Breast epithelium (tissue), 3 donors: Measurements from ENCODE around the gene CD33. TPM values are rescaled to one million over a fixed set of nuclear protein-coding genes. Genes with fewer than 3 reads are reported as not detected.

ENCODE experiments used
- total RNA-seq, 3 donors: library from RNA; depleted of rRNA; stranded (reverse); fragments of >200 nt; gene quantifications; one replicate each; pipeline ENCODE4 v1.1.0, GENCODE V29; 2016

Gene CD33
- total RNA-seq, 3 donors from 2014 or later = 2.9 to 17.1 (median 6.3) TPM

Other genes with a start within 250 kb of the CD33 start
- 100 to 1,000 TPM in 1 of 3 donors, 1 to 10 TPM in 1, not detected in 1; 7.5 to 103 TPM for gene KLK7, start 241.2 kb upstream of the CD33 start, total RNA-seq
- 10 to 100 TPM in 2 of 3 donors, not detected in 1; 13.4 to 46.2 TPM for gene KLK8, start 223.5 kb upstream of the CD33 start, total RNA-seq
- gene KLK10, start 205.4 kb upstream of the CD33 start, total RNA-seq = 10 to 100 TPM in 1 of 3 donors, 1 to 10 TPM in 1, not detected in 1; 3.3 to 13.9 TPM
- 10 to 100 TPM in 1 of 3 donors, 1 to 10 TPM in 1, not detected in 1; 5.6 to 21.1 TPM for gene KLK11, start 198.5 kb upstream of the CD33 start, total RNA-seq
- not detected for gene KLK12, start 190.1 kb upstream of the CD33 start, total RNA-seq
- not detected for gene KLK13, start 160.0 kb upstream of the CD33 start, total RNA-seq
- under 1 TPM in 1 of 3 donors, not detected in 2; 0.98 TPM for gene KLK14, start 142.2 kb upstream of the CD33 start, total RNA-seq
- 10 to 100 TPM in 1 of 3 donors, 1 to 10 TPM in 2; 5.6 to 10.1 (median 9.2) TPM for gene CTU1, start 116.7 kb upstream of the CD33 start, total RNA-seq
- gene SIGLEC9, start 100.2 kb upstream of the CD33 start, total RNA-seq = 1 to 10 TPM; 3.4 to 7.0 (median 4.3) TPM
- 1 to 10 TPM in 2 of 3 donors, under 1 TPM in 1; 0.98 to 3.2 (median 1.8) TPM for gene SIGLEC7, start 82.8 kb upstream of the CD33 start, total RNA-seq
- not detected for gene SIGLECL1, start 26.0 kb downstream of the CD33 start, total RNA-seq
- under 1 TPM in 1 of 3 donors, not detected in 2; 0.66 TPM for gene IGLON5, start 86.6 kb downstream of the CD33 start, total RNA-seq
- gene VSIG10L, start 117.1 kb downstream of the CD33 start, total RNA-seq = 1 to 10 TPM; 1.3 to 1.8 (median 1.8) TPM
- 100 to 1,000 TPM in 1 of 3 donors, 10 to 100 TPM in 2; 60.7 to 214 (median 88.5) TPM for gene ETFB, start 141.3 kb downstream of the CD33 start, total RNA-seq
- gene CLDND2, start 143.9 kb downstream of the CD33 start, total RNA-seq = not detected
- gene NKG7, start 147.6 kb downstream of the CD33 start, total RNA-seq = 1 to 10 TPM in 1 of 3 donors, not detected in 2; 2.1 TPM
- not detected for gene LIM2, start 162.9 kb downstream of the CD33 start, total RNA-seq
- gene C19orf84, start 165.5 kb downstream of the CD33 start, total RNA-seq = not detected
- 10 to 100 TPM in 2 of 3 donors, 1 to 10 TPM in 1; 1.8 to 17.0 (median 10.2) TPM for gene SIGLEC10, start 192.6 kb downstream of the CD33 start, total RNA-seq
- gene SIGLEC8, start 233.4 kb downstream of the CD33 start, total RNA-seq = 1 to 10 TPM in 2 of 3 donors, under 1 TPM in 1; 0.80 to 8.6 (median 2.3) TPM